HEK293 (cell line): ENCODE results near the gene TTC9B.

ENCODE experiments used
- CTCF ChIA-PET: fragments of 350-600 bp; formaldehyde crosslinking; extraction: SDS; loops from one replicate; lab custom pipeline; 2021; ENCODE audit warnings: antibody characterized with exemption; lab: Yijun Ruan, JAX
- POLR2A ChIA-PET: fragments of 300-600 bp; formaldehyde crosslinking; extraction: SDS; loops from one replicate; lab custom pipeline; 2020; ENCODE audit warnings: antibody characterized with exemption, inconsistent platforms; lab: Yijun Ruan, JAX
- H3K27ac ChIP-seq: fragments of 200-500 bp; sonication (Bioruptor generic); 2 replicates; pipeline ENCODE4 v1.5.1; 2014; ENCODE audit warnings: low read depth, low read length, control low read depth, inconsistent platforms; ENCODE audit errors: extremely low read depth
- H3K36me3 ChIP-seq, 2 experiments: fragments of 200-500 bp in 1 of 2; sonication (Bioruptor generic) in 1 of 2; 1 replicate in 1 of 2; 2 replicates in 1 of 2; pipeline ENCODE4 v1.5.1; 2014 to 2017; ENCODE audit warnings: inconsistent platforms in 2 of 2, low read length in 2 of 2; ENCODE audit not compliant: control insufficient read depth in 2 of 2, insufficient read depth in 1 of 2
- H3K4me1 ChIP-seq: fragments of 200-500 bp; sonication (Bioruptor generic); 2 replicates; pipeline ENCODE4 v1.5.1; 2014; ENCODE audit warnings: mild to moderate bottlenecking, low read length, inconsistent platforms; ENCODE audit not compliant: control insufficient read depth, insufficient read depth
- H3K4me3 ChIP-seq: 2 replicates; pipeline ENCODE4 v1.5.1; 2011; ENCODE audit warnings: low read depth, mild to moderate bottlenecking, control low read depth, low read length, moderate library complexity
- H3K9me3 ChIP-seq: fragments of 200-500 bp; sonication (Bioruptor generic); 2 replicates; pipeline ENCODE4 v1.5.1; 2014; ENCODE audit warnings: low read depth, low read length, inconsistent platforms; ENCODE audit not compliant: control insufficient read depth, insufficient read depth
- EGR2 ChIP-seq: fragments of 450-650 bp; formaldehyde crosslinking; IDR thresholded peaks from 2 replicates; pipeline ENCODE4 v1.5.1; 2016; ENCODE audit warnings: low read depth, missing biosample characterization, missing genetic modification characterization
- GLIS2 ChIP-seq: fragments of 450-650 bp; formaldehyde crosslinking; IDR thresholded peaks from 2 replicates; pipeline ENCODE4 v1.5.1; 2016; ENCODE audit warnings: missing biosample characterization, missing genetic modification characterization
- HOXC10 ChIP-seq: sonication (generic); formaldehyde crosslinking; IDR thresholded peaks from 2 replicates; pipeline ENCODE4 v1.8.1; 2023; ENCODE audit warnings: mild to moderate bottlenecking, missing genetic modification reagents
- KLF1 ChIP-seq: fragments of 450-650 bp; formaldehyde crosslinking; IDR thresholded peaks from 2 replicates; pipeline ENCODE4 v1.5.1; 2016; ENCODE audit warnings: missing biosample characterization, missing genetic modification characterization
- KLF7 ChIP-seq: fragments of 450-650 bp; formaldehyde crosslinking; IDR thresholded peaks from 2 replicates; pipeline ENCODE4 v1.5.1; 2016; ENCODE audit warnings: missing biosample characterization, missing genetic modification characterization, borderline replicate concordance
- SCRT1 ChIP-seq: fragments of 450-650 bp; formaldehyde crosslinking; IDR thresholded peaks from 2 replicates; pipeline ENCODE4 v1.5.1; 2016; ENCODE audit warnings: missing biosample characterization, missing genetic modification characterization, borderline replicate concordance
- ZBTB21 ChIP-seq: fragments of 450-650 bp; formaldehyde crosslinking; IDR thresholded peaks from 2 replicates; pipeline ENCODE4 v1.5.1; 2017; ENCODE audit warnings: missing biosample characterization, missing genetic modification characterization
- ZFHX2 ChIP-seq: fragments of 450-650 bp; formaldehyde crosslinking; conservative IDR thresholded peaks from 2 replicates; pipeline ENCODE4 v1.5.1; 2016; ENCODE audit warnings: missing biosample characterization, missing genetic modification characterization
- ZFP3 ChIP-seq: fragments of 450-650 bp; formaldehyde crosslinking; IDR thresholded peaks from 2 replicates; pipeline ENCODE4 v1.5.1; 2016; ENCODE audit warnings: low read depth, missing biosample characterization, missing genetic modification characterization
- ZFP37 ChIP-seq: fragments of 450-650 bp; formaldehyde crosslinking; IDR thresholded peaks from 2 replicates; pipeline ENCODE4 v1.5.1; 2016; ENCODE audit warnings: missing biosample characterization, missing genetic modification characterization
- ZFP41 ChIP-seq: fragments of 450-650 bp; formaldehyde crosslinking; IDR thresholded peaks from 2 replicates; pipeline ENCODE4 v1.5.1; 2016; ENCODE audit warnings: missing biosample characterization, missing genetic modification characterization, borderline replicate concordance
- ZIC2 ChIP-seq: fragments of 450-650 bp; formaldehyde crosslinking; IDR thresholded peaks from 2 replicates; pipeline ENCODE4 v1.5.1; 2016; ENCODE audit warnings: missing biosample characterization, missing genetic modification characterization
- ZNF10 ChIP-seq: fragments of 450-650 bp; formaldehyde crosslinking; IDR thresholded peaks from 2 replicates; pipeline ENCODE4 v1.5.1; 2017; ENCODE audit warnings: missing biosample characterization, missing genetic modification characterization
- ZNF140 ChIP-seq: fragments of 450-650 bp; formaldehyde crosslinking; IDR thresholded peaks from 2 replicates; pipeline ENCODE4 v1.5.1; 2016; ENCODE audit warnings: missing biosample characterization, missing genetic modification characterization
- ZNF169 ChIP-seq: fragments of 450-650 bp; formaldehyde crosslinking; IDR thresholded peaks from 2 replicates; pipeline ENCODE4 v1.5.1; 2016; ENCODE audit warnings: missing biosample characterization, missing genetic modification characterization
- ZNF274 ChIP-seq, 2 experiments: fragments of 200-500 bp in 1 of 2; fragments of 450-650 bp in 1 of 2; sonication (Bioruptor generic) in 1 of 2; formaldehyde crosslinking in 1 of 2; IDR thresholded peaks; 2 replicates each; pipeline versions ENCODE4 v1.5.1 to v1.6.1; 2014 to 2016; ENCODE audit warnings: borderline replicate concordance in 1 of 2, inconsistent platforms in 1 of 2, low read length in 1 of 2, missing biosample characterization in 1 of 2, missing genetic modification characterization in 1 of 2
- ZNF423 ChIP-seq: fragments of 450-650 bp; formaldehyde crosslinking; IDR thresholded peaks from 2 replicates; pipeline ENCODE4 v1.5.1; 2016; ENCODE audit warnings: missing biosample characterization, missing genetic modification characterization
- ZNF600 ChIP-seq: fragments of 450-650 bp; formaldehyde crosslinking; IDR thresholded peaks from 2 replicates; pipeline ENCODE4 v1.5.1; 2016; ENCODE audit warnings: missing biosample characterization, missing genetic modification characterization
- ZNF621 ChIP-seq: fragments of 450-650 bp; formaldehyde crosslinking; IDR thresholded peaks from 2 replicates; pipeline ENCODE4 v1.5.1; 2017; ENCODE audit warnings: missing biosample characterization, missing genetic modification characterization
- ZSCAN23 ChIP-seq: fragments of 450-650 bp; formaldehyde crosslinking; IDR thresholded peaks from 2 replicates; pipeline ENCODE4 v1.5.1; 2016; ENCODE audit warnings: missing biosample characterization, missing genetic modification characterization
- ZSCAN30 ChIP-seq: fragments of 450-650 bp; IDR thresholded peaks from 2 replicates; pipeline ENCODE4 v1.5.1; 2018; ENCODE audit warnings: missing biosample characterization, mild to moderate bottlenecking, missing genetic modification characterization, moderate library complexity
- TF ChIP-seq, protein P1 (sequence below): fragments of 450-650 bp; formaldehyde crosslinking; IDR thresholded peaks from 2 replicates; pipeline ENCODE4 v1.5.1; 2016; ENCODE audit warnings: missing biosample characterization, missing genetic modification characterization
- TF ChIP-seq, protein P2 (sequence below): sonication (generic); formaldehyde crosslinking; IDR thresholded peaks from 2 replicates; pipeline ENCODE4 v1.8.1; 2022; ENCODE audit warnings: mild to moderate bottlenecking, moderate library complexity, missing genetic modification reagents
- TF ChIP-seq, protein P3 (sequence below): fragments of 450-650 bp; formaldehyde crosslinking; IDR thresholded peaks from 2 replicates; pipeline ENCODE4 v1.5.1; 2016; ENCODE audit warnings: missing biosample characterization, missing genetic modification characterization, low read depth

TTC9B gene

DNA sequence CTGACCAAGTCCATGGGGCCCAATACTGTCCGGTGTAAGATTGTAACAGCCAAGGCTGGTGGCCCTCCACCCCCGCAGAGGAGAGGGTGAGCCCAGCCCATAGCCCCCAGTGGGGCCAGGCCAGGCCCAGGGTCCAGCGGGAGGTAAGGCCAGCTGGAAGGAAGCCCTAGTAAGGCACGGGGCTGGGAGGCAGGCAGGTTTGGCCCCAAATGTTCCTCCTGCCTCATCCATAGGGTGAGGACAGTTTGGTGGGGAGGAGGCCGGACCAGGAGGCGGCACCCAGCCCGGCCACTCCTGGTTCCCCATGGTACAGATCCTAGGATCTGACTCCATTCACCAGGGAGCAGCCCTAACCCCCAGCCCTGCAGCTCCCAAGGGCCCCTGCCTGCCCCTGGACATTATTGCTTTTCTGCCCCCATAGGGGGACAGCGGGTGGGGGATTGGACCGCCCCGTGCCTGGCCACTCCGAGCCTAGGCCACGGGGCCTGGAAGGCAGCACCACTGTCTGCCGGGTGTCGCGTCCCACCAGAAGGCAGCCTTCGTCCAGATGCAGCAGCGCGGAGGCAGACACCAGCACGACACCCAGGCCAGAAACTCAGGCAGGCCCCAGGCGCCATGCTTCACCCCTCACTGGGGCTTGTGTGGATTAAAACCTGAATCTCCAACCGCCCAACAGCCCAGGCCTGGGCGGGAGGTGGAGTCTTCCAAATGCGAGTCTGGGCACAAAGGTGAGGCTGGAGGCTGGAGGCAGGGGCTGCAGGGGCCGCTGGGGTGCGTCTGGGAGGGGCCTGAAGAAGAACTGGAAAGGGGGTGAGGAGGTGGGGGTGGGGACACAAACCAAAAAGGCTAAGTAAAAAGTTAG lies 15.0 kb upstream of the TTC9B start:
- Histone ChIP-seq H3K27ac (no peak overlapping the region), H3K9me3 (no peaks in the 10 kb centered on the region), H3K36me3 (peaks cover 37 to 50% of the 10 kb centered on the region in 2 experiments), H3K4me3 (no peak overlapping the region)
- POLR2A ChIA-PET, result no interaction called here
- CTCF ChIA-PET, result no interaction called here
- TF ChIP-seq GLIS2 (tag by site-specific recombination) (peak; percentile 47), ZSCAN30 (tag by site-specific recombination) (no peak)
- TF ChIP-seq, all 188 proteins: peak for 1
- H3K4me1 ChIP-seq, result peaks cover 11% of the 10 kb centered on the region

DNA sequence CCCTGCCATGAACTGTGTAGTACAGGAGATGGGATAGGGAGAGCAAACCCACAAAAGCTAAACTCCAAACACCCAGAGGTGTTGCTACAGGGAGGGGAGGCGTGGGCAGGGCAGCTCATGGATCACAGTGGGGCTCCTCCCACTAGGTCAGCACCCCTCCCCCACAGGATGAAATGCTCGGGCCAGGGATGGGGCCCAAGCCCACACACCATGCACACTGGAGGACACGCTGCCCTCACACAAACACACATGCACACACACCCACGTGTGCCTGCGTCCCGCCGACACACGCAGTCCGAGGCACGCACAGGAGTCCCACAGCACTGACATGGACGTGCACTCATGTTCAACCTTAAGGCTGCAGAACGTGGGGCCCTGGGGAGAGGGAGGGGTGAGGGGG lies 14.3 kb upstream of the TTC9B start:
- Histone ChIP-seq H3K4me1 (peaks cover 11% of the 10 kb centered on the region), H3K36me3 (peaks cover 30 to 43% of the 10 kb centered on the region in 2 experiments), H3K9me3 (no peaks in the 10 kb centered on the region), H3K27ac (no peak overlapping the region), H3K4me3 (no peak overlapping the region)
- POLR2A ChIA-PET, result no interaction called here
- TF ChIP-seq KLF1, result peak; percentile 68
- TF ChIP-seq, protein P1, sequence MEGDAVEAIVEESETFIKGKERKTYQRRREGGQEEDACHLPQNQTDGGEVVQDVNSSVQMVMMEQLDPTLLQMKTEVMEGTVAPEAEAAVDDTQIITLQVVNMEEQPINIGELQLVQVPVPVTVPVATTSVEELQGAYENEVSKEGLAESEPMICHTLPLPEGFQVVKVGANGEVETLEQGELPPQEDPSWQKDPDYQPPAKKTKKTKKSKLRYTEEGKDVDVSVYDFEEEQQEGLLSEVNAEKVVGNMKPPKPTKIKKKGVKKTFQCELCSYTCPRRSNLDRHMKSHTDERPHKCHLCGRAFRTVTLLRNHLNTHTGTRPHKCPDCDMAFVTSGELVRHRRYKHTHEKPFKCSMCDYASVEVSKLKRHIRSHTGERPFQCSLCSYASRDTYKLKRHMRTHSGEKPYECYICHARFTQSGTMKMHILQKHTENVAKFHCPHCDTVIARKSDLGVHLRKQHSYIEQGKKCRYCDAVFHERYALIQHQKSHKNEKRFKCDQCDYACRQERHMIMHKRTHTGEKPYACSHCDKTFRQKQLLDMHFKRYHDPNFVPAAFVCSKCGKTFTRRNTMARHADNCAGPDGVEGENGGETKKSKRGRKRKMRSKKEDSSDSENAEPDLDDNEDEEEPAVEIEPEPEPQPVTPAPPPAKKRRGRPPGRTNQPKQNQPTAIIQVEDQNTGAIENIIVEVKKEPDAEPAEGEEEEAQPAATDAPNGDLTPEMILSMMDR (tag by site-specific recombination), result no peak
- peak; percentile 17; the same call in 1 of the 2 replicates for TF ChIP-seq GLIS2 (tag by site-specific recombination)
- peak; percentile 10; the same call in 1 of the 2 replicates for TF ChIP-seq ZIC2 (tag by site-specific recombination)
- TF ChIP-seq EGR2 (tag by site-specific recombination), result peak; percentile 98
- peak; percentile 100 for TF ChIP-seq ZFHX2 (tag by site-specific recombination)
- peak; percentile 72 for TF ChIP-seq ZNF600 (tag by site-specific recombination)
- TF ChIP-seq HOXC10, result no peak
- CTCF ChIA-PET, result interaction anchor here (0.6 to 1.4 kb wide), 2 partner anchors 15 to 442 kb away, joined by 3 to 5 read pairs; partner anchors contain the start of gene TTC9B

DNA sequence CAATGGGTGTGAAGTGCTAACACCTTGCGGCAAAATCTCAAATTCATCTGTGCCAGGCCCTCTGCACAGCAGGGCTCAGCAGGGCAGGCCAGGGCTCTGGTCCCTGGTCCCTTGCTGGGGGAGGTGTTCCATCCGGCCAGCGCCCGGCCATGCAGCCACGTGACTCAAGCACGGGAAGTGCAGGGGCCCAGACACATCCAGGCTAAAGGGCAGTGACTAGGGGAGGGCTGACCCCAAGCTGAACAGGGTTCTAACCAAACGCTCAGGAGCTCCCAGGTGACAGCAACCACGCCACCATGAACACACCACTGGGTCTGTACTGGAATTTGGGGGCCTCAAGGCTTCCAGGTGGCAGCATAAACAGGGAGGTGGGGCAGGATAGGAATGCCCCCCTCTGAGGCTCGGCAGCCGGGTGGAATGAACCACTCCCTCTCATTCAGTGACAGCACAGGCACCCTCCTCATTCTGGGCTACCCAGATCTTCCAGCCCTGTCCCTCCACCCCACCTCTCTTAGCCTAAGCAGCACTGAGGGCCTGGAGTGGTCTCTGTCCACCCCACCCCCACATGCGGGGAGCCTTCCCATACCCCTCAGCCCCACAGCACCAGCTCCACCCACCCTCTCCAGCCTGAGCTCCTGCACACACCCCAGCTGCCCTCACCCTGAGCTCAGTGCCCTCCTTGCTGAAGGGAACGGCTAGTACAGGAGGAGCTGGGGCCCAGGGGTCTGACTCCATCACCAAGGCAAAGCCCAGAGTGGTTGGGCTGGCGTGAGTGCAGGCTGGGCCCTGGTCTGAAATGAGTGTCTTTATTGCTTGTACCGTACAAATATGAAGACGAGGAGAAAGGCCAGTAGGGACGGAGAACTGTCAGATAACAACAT lies 13.6 kb upstream of the TTC9B start:
- POLR2A ChIA-PET, result interaction anchor here (1.1 kb wide), 1 partner anchor 45 kb away, joined by 3 read pairs; no protein-coding TSS in a partner anchor
- H3K4me1 ChIP-seq, result peaks cover 11% of the 10 kb centered on the region
- H3K27ac ChIP-seq, result peak overlapping the region; percentile 24; the same call in 1 of the 2 replicates
- CTCF ChIA-PET, result interaction anchor here (0.6 to 1.4 kb wide), 4 partner anchors 14 to 443 kb away, joined by 3 to 5 read pairs (median 3); partner anchors contain the start of gene TTC9B
- H3K9me3 ChIP-seq, result no peaks in the 10 kb centered on the region
- no peak overlapping the region for H3K4me3 ChIP-seq
- H3K36me3 ChIP-seq, result peaks cover 24 to 38% of the 10 kb centered on the region in 2 experiments
- TF ChIP-seq KLF7, result no peak
- no peak for TF ChIP-seq ZNF274 (IDR thresholded peaks at IDR 0.05; ENCODE audit: low read length)
- no peak for TF ChIP-seq ZNF274 (tag by site-specific recombination; IDR thresholded peaks at IDR 0.05; ENCODE audit: borderline replicate concordance)
- TF ChIP-seq ZNF621 (tag by site-specific recombination), result no peak
- TF ChIP-seq ZBTB21, result no peak
- TF ChIP-seq ZSCAN23 (tag by site-specific recombination), result no peak
- TF ChIP-seq ZNF169 (tag by site-specific recombination), result no peak
- no peak for TF ChIP-seq ZNF423 (tag by site-specific recombination)
- no peak for TF ChIP-seq ZFP3 (tag by site-specific recombination)
- no peak for TF ChIP-seq ZFP37 (tag by site-specific recombination)
- TF ChIP-seq, protein P2, sequence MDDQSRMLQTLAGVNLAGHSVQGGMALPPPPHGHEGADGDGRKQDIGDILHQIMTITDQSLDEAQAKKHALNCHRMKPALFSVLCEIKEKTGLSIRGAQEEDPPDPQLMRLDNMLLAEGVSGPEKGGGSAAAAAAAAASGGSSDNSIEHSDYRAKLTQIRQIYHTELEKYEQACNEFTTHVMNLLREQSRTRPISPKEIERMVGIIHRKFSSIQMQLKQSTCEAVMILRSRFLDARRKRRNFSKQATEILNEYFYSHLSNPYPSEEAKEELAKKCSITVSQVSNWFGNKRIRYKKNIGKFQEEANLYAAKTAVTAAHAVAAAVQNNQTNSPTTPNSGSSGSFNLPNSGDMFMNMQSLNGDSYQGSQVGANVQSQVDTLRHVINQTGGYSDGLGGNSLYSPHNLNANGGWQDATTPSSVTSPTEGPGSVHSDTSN (CRISPR knock-in tag), result no peak
- no peak for TF ChIP-seq SCRT1
- no peak for TF ChIP-seq ZFP41
- no peak for TF ChIP-seq ZNF10
- TF ChIP-seq, protein P3, sequence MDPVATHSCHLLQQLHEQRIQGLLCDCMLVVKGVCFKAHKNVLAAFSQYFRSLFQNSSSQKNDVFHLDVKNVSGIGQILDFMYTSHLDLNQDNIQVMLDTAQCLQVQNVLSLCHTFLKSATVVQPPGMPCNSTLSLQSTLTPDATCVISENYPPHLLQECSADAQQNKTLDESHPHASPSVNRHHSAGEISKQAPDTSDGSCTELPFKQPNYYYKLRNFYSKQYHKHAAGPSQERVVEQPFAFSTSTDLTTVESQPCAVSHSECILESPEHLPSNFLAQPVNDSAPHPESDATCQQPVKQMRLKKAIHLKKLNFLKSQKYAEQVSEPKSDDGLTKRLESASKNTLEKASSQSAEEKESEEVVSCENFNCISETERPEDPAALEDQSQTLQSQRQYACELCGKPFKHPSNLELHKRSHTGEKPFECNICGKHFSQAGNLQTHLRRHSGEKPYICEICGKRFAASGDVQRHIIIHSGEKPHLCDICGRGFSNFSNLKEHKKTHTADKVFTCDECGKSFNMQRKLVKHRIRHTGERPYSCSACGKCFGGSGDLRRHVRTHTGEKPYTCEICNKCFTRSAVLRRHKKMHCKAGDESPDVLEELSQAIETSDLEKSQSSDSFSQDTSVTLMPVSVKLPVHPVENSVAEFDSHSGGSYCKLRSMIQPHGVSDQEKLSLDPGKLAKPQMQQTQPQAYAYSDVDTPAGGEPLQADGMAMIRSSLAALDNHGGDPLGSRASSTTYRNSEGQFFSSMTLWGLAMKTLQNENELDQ (tag by site-specific recombination), result no peak
- TF ChIP-seq ZNF140 (tag by site-specific recombination), result no peak
